ENCODE measurements around the gene HHAT. TPM values are rescaled to one million over a fixed set of nuclear protein-coding genes. Genes with fewer than 3 reads are reported as not detected.

Gene HHAT
- total RNA-seq, 1 donor from 2014 or later: 1.8 TPM

GRCh38 chr1:210700083-210700482, 371.4 kb downstream of the HHAT start:
- intact Hi-C loops (cut with DNase I): no loop called here
- ATAC-seq: no peak
- DNase-seq (ENCODE audit: missing footprints): no peak

- intact Hi-C loops (cut with DNase I): no loop called here
- ATAC-seq: no peak
Measured at GRCh38 chr1:210700511-210700910, 371.8 kb downstream of the HHAT start.

GRCh38 chr1:210702506-210702905, 373.8 kb downstream of the HHAT start:
- intact Hi-C loops (cut with DNase I): no loop called here
- ATAC-seq (no peak), DNase-seq (ENCODE audit: missing footprints) (no peak)

More at GRCh38 chr1:210700511-210700910, 371.8 kb downstream of the HHAT start:
- DNase-seq (ENCODE audit: missing footprints): no peak

DNA sequence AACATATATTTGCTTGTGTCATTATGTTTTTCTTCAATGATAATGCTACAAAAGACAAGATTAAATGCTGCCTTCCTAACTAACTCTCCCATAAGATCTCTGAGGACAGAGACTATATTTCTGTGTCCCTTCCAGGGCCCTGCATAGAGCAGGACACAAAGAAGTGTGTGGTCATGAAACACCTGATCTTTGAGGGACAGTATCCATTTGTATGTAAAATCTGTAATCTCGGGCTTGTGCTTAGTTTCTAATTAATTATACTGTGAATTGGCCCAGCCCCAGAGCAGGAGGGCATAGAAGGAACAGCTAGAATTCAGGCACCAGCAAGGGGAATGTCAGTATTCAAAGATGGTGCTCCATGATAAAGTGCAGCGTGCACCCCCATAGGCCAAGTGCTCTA, 374.9 kb downstream of the HHAT start:
- intact Hi-C loops (cut with DNase I): no loop called here
- no peak for DNase-seq (ENCODE audit: missing footprints)

GRCh38 chr1:210705086-210705485, 376.4 kb downstream of the HHAT start:
- ATAC-seq: no peak
- DNase-seq (ENCODE audit: missing footprints): no peak
- intact Hi-C loops (cut with DNase I): no loop called here

More for the DNA sequence above, 374.9 kb downstream of the HHAT start:
- no peak for ATAC-seq

DNA sequence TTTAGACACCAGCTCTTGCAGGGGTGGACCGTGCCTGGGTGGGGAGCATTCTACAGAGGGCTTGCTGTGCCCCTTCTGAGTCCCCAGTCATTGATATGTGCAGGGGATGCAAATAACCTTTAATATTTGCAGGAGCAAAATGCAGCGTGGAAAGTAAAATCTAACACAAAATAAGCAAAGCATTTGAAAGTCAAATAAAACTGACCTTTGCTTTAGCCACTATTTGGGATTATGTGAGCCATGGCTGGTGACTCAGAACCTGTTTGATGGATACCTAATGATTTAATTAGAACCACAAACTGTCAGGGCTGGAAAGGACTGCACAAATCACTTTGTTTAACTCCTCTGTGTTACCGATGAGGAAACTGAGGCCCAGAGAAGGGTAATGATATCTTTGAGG, 377.5 kb downstream of the HHAT start:
- DNase-seq (ENCODE audit: missing footprints) (no peak), ATAC-seq (no peak)
- intact Hi-C loops (cut with DNase I): no loop called here

- DNase-seq (ENCODE audit: missing footprints) (no peak), ATAC-seq (no peak)
- intact Hi-C loops (cut with DNase I): no loop called here
Measured at GRCh38 chr1:210707300-210708240, 378.9 kb downstream of the HHAT start.

- DNase-seq (ENCODE audit: missing footprints): no peak
- intact Hi-C loops (cut with DNase I): no loop called here
- ATAC-seq: no peak
Measured at GRCh38 chr1:210709701-210710100, 381.0 kb downstream of the HHAT start.

- intact Hi-C loops (cut with DNase I): no loop called here
- ATAC-seq (no peak), DNase-seq (ENCODE audit: missing footprints) (no peak)
Measured at GRCh38 chr1:210711825-210712612, 383.3 kb downstream of the HHAT start.

- intact Hi-C loops (cut with DNase I): no loop called here
- ATAC-seq (no peak), DNase-seq (ENCODE audit: missing footprints) (no peak)
Measured at GRCh38 chr1:210715072-210715471, 386.4 kb downstream of the HHAT start.

DNA sequence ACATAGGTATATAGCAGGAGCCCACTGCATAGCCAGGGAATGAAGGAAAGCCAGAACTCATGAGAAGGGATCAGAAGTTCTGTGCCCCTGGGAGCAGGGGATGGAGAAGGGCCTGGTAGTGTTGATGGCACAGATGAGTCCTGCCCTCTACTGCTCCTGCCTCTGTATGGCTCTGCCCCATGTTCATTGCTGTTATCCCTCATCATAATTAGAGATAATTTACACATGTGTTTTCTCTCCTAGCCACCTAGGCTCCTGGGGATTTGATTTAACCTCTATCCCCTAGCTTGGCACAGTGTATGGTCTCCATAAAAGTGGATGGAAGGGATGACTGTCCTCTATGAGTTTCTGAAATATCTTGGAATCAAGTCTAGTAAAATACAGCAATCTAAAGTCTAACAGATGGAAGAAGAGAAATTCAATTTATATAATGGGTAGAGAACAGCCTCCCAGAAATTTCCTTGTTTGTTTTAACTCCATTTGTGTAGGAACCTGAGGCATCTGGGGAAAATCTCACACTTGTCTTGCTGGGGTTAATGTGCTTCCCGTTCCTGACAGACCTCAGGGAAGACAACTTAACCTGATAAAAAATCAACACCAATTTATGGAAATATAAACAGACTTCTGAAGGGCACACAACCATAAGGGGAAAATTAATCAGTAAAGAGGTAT, 393.8 kb downstream of the HHAT start:
- no peak for ATAC-seq
- no peak for DNase-seq (ENCODE audit: missing footprints)
- intact Hi-C loops (cut with DNase I): no loop called here

GRCh38 chr1:210723646-210724045, 394.9 kb downstream of the HHAT start:
- DNase-seq (ENCODE audit: missing footprints) (no peak), ATAC-seq (no peak)
- intact Hi-C loops (cut with DNase I): no loop called here

DNA sequence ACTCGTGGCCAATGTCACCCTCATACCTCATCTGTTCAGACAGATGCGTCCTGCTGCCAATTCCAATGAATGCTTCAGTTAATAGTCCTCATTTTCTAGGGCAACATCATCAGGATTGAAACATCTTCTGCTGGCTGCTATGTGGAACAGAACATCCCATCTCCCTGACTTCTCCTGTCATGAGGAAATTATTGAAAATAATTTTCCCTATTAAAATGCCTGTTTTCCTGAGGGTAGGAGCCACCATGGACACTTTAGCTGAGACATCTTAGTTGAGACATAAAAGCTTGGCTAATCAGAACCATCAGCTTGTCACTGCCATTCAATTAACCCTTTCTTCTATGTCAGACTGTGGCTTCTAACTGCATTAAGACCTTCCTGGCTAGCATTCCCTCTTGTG, 396.1 kb downstream of the HHAT start:
- no peak for ATAC-seq
- intact Hi-C loops (cut with DNase I): no loop called here
- no peak for DNase-seq (ENCODE audit: missing footprints)

Other genes with a start within 250 kb of the HHAT start
- gene SERTAD4, start 96.1 kb upstream of the HHAT start, total RNA-seq: 5.1 TPM

All from Right ventricle myocardium inferior (tissue), 1 donor.